Panc1 (cell line): Measurements from ENCODE around the gene PRKCB. TPM values are rescaled to one million over a fixed set of nuclear protein-coding genes. Genes with fewer than 3 reads are reported as not detected.

Source experiments
- ATAC-seq: fragments of 200-7000 bp; cut with Tn5 transposase; 2 replicates; pipeline ENCODE4 v1.9.1; 2020; ENCODE audit warnings: mild to moderate bottlenecking, moderate library complexity
- BruUV-seq: library from RNA; stranded (reverse); fragments of 400-500 nt; replicated peaks from 2 replicates; lab custom pipeline; 2021; lab: Mats Ljungman, UMichigan
- CTCF ChIA-PET: fragments of 300-600 bp; sonication (Branson Sonifier 250); formaldehyde crosslinking; loops from one replicate; lab custom pipeline; 2022; ENCODE audit warnings: antibody characterized with exemption; lab: Charles Lee
- POLR2A ChIA-PET: fragments of 300-600 bp; sonication (Branson Sonifier 250); formaldehyde crosslinking; loops from one replicate; lab custom pipeline; 2022; ENCODE audit warnings: antibody characterized with exemption; lab: Charles Lee
- DNase-seq: peaks from one replicate; pipeline ENCODE4 v3.0.0-alpha.2; 2010; ENCODE audit warnings: low read depth, low spot score
- H3K27ac ChIP-seq: 2 replicates; pipeline ENCODE4 v1.5.1; 2011; ENCODE audit warnings: mild to moderate bottlenecking, low read length, inconsistent platforms
- H3K27me3 ChIP-seq: fragments of 200-500 bp; sonication (Bioruptor generic); 2 replicates; pipeline ENCODE4 v1.6.0; 2014; ENCODE audit warnings: low read length, inconsistent platforms; ENCODE audit not compliant: control insufficient read depth, insufficient read depth
- H3K36me3 ChIP-seq: fragments of 200-500 bp; sonication (Bioruptor generic); 2 replicates; pipeline ENCODE4 v1.5.1; 2014; ENCODE audit warnings: inconsistent platforms, mild to moderate bottlenecking, low read length, moderate library complexity; ENCODE audit not compliant: control insufficient read depth, insufficient read depth
- H3K4me1 ChIP-seq: 2 replicates; pipeline ENCODE4 v1.5.1; 2011; ENCODE audit warnings: inconsistent platforms, mild to moderate bottlenecking, low read length, moderate library complexity; ENCODE audit not compliant: control insufficient read depth, insufficient read depth
- H3K4me3 ChIP-seq, 2 experiments: 2 replicates each; pipeline ENCODE4 v1.5.1; 2011 to 2012; ENCODE audit warnings: low read depth in 2 of 2, low read length in 2 of 2, mild to moderate bottlenecking in 2 of 2, inconsistent platforms in 1 of 2, moderate library complexity in 1 of 2
- H3K9me3 ChIP-seq: fragments of 200-500 bp; sonication (Bioruptor generic); 2 replicates; pipeline ENCODE4 v1.5.1; 2014; ENCODE audit warnings: low read depth, mild to moderate bottlenecking, inconsistent platforms, low read length, moderate library complexity; ENCODE audit not compliant: control insufficient read depth, insufficient read depth
- POLR2AphosphoS5 ChIP-seq: IDR thresholded peaks from 2 replicates; pipeline ENCODE4 v1.6.1; 2012; ENCODE audit warnings: mild to moderate bottlenecking, low read depth, low read length, moderate library complexity
- SIN3A ChIP-seq: IDR thresholded peaks from 2 replicates; pipeline ENCODE4 v1.6.1; 2012; ENCODE audit warnings: low read depth, mild to moderate bottlenecking, low read length, moderate library complexity, borderline replicate concordance; ENCODE audit not compliant: insufficient read depth
- TCF7L2 ChIP-seq: IDR thresholded peaks from 2 replicates; pipeline ENCODE4 v1.6.1; 2011; ENCODE audit warnings: mild to moderate bottlenecking, low read depth, low read length, inconsistent platforms
- in situ Hi-C: cut with HindIII; loops from 2 replicates; pipeline ENCODE4 v1.10.0; 2016; ENCODE audit warnings: low sequenced_read_pairs, low pct_unique_long_range_greater_than_20kb
- intact Hi-C: fragments of 100-400 bp; cut with micrococcal nuclease; formaldehyde crosslinking; loops from one replicate; pipeline ENCODE4 v1.10.0; 2022; ENCODE audit not compliant: unreplicated experiment
- total RNA-seq: library from RNA; stranded (reverse); gene quantifications from one replicate; pipeline ENCODE4 v1.2.1, GENCODE V29; 2021; ENCODE audit not compliant: unreplicated experiment
- TF ChIP-seq, protein P1 (sequence below), 2 experiments: IDR thresholded peaks; 2 replicates each; pipeline ENCODE4 v1.6.1; 2011 to 2012; ENCODE audit warnings: low read depth in 2 of 2, control low read depth in 1 of 2, low read length in 1 of 2, mild to moderate bottlenecking in 1 of 2, moderate library complexity in 1 of 2; ENCODE audit not compliant: insufficient read depth in 1 of 2
- TF ChIP-seq, protein P2 (sequence below): fragments of 450-650 bp; IDR thresholded peaks from 2 replicates; pipeline ENCODE4 v1.5.1; 2017; ENCODE audit warnings: mild to moderate bottlenecking

Gene PRKCB
- total RNA-seq, 1 experiment from 2014 or later, result 0.41 TPM

- ChIA-PET CTCF (no interaction called here), POLR2A (no interaction called here)
- in situ Hi-C loops (no loop called here), intact Hi-C loops (no loop called here)
- Histone ChIP-seq H3K9me3 (no peaks in the 10 kb centered on the region), H3K27ac (no peak overlapping the region), H3K4me1 (no peaks in the 10 kb centered on the region), H3K36me3 (no peaks in the 10 kb centered on the region), H3K4me3 (no peak overlapping the region), H3K27me3 (no peaks in the 10 kb centered on the region)
- no peak for DNase-seq
- no peak for ATAC-seq
- BruUV-seq, result no TSS peak
- TF ChIP-seq SIN3A (no peak), TCF7L2 (no peak)
- TF ChIP-seq, protein P1, sequence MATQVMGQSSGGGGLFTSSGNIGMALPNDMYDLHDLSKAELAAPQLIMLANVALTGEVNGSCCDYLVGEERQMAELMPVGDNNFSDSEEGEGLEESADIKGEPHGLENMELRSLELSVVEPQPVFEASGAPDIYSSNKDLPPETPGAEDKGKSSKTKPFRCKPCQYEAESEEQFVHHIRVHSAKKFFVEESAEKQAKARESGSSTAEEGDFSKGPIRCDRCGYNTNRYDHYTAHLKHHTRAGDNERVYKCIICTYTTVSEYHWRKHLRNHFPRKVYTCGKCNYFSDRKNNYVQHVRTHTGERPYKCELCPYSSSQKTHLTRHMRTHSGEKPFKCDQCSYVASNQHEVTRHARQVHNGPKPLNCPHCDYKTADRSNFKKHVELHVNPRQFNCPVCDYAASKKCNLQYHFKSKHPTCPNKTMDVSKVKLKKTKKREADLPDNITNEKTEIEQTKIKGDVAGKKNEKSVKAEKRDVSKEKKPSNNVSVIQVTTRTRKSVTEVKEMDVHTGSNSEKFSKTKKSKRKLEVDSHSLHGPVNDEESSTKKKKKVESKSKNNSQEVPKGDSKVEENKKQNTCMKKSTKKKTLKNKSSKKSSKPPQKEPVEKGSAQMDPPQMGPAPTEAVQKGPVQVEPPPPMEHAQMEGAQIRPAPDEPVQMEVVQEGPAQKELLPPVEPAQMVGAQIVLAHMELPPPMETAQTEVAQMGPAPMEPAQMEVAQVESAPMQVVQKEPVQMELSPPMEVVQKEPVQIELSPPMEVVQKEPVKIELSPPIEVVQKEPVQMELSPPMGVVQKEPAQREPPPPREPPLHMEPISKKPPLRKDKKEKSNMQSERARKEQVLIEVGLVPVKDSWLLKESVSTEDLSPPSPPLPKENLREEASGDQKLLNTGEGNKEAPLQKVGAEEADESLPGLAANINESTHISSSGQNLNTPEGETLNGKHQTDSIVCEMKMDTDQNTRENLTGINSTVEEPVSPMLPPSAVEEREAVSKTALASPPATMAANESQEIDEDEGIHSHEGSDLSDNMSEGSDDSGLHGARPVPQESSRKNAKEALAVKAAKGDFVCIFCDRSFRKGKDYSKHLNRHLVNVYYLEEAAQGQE (IDR thresholded peaks at IDR 0.05; ENCODE audit: insufficient read depth in 1 of 2, low read depth in 2 of 2, low read length in 1 of 2), result no peak
Observed at GRCh38 chr16:23945243-23945642, 109.5 kb downstream of the PRKCB start.

GRCh38 chr16:23947838-23948237 is 112.1 kb downstream of the PRKCB start:
- TF ChIP-seq, protein P2, sequence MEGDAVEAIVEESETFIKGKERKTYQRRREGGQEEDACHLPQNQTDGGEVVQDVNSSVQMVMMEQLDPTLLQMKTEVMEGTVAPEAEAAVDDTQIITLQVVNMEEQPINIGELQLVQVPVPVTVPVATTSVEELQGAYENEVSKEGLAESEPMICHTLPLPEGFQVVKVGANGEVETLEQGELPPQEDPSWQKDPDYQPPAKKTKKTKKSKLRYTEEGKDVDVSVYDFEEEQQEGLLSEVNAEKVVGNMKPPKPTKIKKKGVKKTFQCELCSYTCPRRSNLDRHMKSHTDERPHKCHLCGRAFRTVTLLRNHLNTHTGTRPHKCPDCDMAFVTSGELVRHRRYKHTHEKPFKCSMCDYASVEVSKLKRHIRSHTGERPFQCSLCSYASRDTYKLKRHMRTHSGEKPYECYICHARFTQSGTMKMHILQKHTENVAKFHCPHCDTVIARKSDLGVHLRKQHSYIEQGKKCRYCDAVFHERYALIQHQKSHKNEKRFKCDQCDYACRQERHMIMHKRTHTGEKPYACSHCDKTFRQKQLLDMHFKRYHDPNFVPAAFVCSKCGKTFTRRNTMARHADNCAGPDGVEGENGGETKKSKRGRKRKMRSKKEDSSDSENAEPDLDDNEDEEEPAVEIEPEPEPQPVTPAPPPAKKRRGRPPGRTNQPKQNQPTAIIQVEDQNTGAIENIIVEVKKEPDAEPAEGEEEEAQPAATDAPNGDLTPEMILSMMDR, result no peak
- TF ChIP-seq SIN3A (no peak), POLR2AphosphoS5 (no peak), TCF7L2 (no peak)
- TF ChIP-seq, protein P1 (IDR thresholded peaks at IDR 0.05; ENCODE audit: insufficient read depth in 1 of 2, low read depth in 2 of 2, low read length in 1 of 2), result no peak
- no TSS peak for BruUV-seq
- DNase-seq (no peak), ATAC-seq (no peak)
- in situ Hi-C loops (no loop called here), intact Hi-C loops (no loop called here)
- ChIA-PET POLR2A (no interaction called here), CTCF (no interaction called here)
- Histone ChIP-seq H3K4me3 (no peak overlapping the region), H3K9me3 (no peaks in the 10 kb centered on the region), H3K36me3 (no peaks in the 10 kb centered on the region), H3K27me3 (no peaks in the 10 kb centered on the region), H3K27ac (no peak overlapping the region), H3K4me1 (no peaks in the 10 kb centered on the region)
